K562 treated with DMSO at 1 percent for 48 hours (cell line): ENCODE measurements around the gene RWDD1. TPM values are rescaled to one million over a fixed set of nuclear protein-coding genes. Genes with fewer than 3 reads are reported as not detected.

ENCODE experiments used
- total RNA-seq: library from RNA; unstranded; fragments of 300-600 nt; gene quantifications from 2 replicates; pipeline ENCODE4 v1.2.3, GENCODE V29; 2022; ENCODE audit warnings: low replicate concordance; ENCODE audit errors: extremely low read depth

The RWDD1 gene
- total RNA-seq, result not detected in 2 replicates

GRCh38 chr6:116570856-116571682, at the start of gene RWDD1:
Gene RWDD1, plus strand, starts transcription at chr6:116571504. Its CDS starts 79 bp downstream, at chr6:116571583.

GRCh38 chr6:116545651-116546050, 25.7 kb upstream of the RWDD1 start, which contains the start of gene TRAPPC3L:
Gene TRAPPC3L, minus strand, starts transcription at chr6:116545684. Its CDS starts 170 bp downstream, at chr6:116545514.

GRCh38 chr6:116553451-116553850, 17.9 kb upstream of the RWDD1 start, which contains the start of gene CALHM4:
Gene CALHM4, plus strand, starts transcription at chr6:116553751. Its CDS starts 43 bp downstream, at chr6:116553794.

GRCh38 chr6:116615937-116616736, 44.8 kb downstream of the RWDD1 start, which contains the start of gene RSPH4A:
Gene RSPH4A, plus strand, starts transcription at chr6:116616479. Its CDS starts 145 bp downstream, at chr6:116616624.

Other genes with a start within 250 kb of the RWDD1 start
- not detected in 2 replicates for gene DSE, start 200.6 kb upstream of the RWDD1 start, total RNA-seq
- not detected in 2 replicates for gene CALHM6, start 110.1 kb upstream of the RWDD1 start, total RNA-seq
- gene CALHM5, start 59.9 kb upstream of the RWDD1 start, total RNA-seq, result not detected in 2 replicates
- gene TRAPPC3L, start 25.8 kb upstream of the RWDD1 start, total RNA-seq, result not detected in 2 replicates
- gene CALHM4, start 17.8 kb upstream of the RWDD1 start, total RNA-seq, result not detected in 2 replicates
- gene RSPH4A, start 45.0 kb downstream of the RWDD1 start, total RNA-seq, result not detected in 2 replicates
- gene ZUP1, start 97.3 kb downstream of the RWDD1 start, total RNA-seq, result not detected in 2 replicates
- not detected in 2 replicates for gene KPNA5, start 109.7 kb downstream of the RWDD1 start, total RNA-seq
- not detected in 2 replicates for gene FAM162B, start 194.2 kb downstream of the RWDD1 start, total RNA-seq